GM12874 (cell line): Measurements from ENCODE around the gene UCKL1.

Source experiments
- TF ChIP-seq, protein P1 (sequence below): IDR thresholded peaks from 2 replicates; pipeline ENCODE4 v1.5.1; 2011; ENCODE audit warnings: low read depth, mild to moderate bottlenecking, control low read depth, low read length, moderate library complexity; ENCODE audit not compliant: insufficient read depth

The UCKL1 gene

DNA sequence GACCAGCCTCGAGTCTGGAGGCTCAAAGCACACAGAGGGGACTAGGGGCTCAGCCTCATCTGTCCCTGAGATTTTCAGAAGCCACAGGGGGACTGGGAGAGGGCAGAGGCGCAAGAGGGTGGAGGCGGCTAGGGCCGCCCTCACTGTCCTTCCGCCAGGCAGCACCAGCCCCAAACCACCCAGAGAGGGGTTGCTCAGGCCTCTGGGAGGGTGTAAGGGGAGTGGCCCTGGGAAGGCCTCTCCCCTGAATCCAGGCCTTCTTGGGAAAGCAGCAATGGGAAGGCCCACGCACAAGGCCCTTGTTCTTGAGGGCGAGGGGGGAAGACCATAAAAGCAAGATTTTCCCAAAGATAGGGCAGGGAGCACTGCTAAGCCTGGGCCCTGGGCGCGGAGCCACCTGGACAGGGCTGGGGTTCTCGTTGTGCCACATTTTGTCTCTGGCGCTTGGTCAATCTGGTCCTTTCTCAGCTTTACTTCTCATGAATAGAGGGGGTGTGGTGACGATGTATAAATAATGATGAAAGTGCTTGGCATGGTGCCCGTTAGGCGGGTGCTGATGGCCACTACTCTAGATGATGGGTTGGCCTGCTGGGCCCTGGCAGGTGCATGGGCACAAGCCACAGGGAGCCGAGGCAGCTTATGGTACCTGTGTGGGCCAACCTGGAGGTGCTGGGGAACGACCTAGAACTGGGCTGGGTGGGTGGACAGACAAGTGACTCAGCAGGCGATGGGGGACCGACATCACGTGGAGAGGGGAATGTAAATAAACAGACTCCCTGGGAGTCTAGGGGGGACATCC is 18.4 kb upstream of the UCKL1 start:
- TF ChIP-seq, protein P1, sequence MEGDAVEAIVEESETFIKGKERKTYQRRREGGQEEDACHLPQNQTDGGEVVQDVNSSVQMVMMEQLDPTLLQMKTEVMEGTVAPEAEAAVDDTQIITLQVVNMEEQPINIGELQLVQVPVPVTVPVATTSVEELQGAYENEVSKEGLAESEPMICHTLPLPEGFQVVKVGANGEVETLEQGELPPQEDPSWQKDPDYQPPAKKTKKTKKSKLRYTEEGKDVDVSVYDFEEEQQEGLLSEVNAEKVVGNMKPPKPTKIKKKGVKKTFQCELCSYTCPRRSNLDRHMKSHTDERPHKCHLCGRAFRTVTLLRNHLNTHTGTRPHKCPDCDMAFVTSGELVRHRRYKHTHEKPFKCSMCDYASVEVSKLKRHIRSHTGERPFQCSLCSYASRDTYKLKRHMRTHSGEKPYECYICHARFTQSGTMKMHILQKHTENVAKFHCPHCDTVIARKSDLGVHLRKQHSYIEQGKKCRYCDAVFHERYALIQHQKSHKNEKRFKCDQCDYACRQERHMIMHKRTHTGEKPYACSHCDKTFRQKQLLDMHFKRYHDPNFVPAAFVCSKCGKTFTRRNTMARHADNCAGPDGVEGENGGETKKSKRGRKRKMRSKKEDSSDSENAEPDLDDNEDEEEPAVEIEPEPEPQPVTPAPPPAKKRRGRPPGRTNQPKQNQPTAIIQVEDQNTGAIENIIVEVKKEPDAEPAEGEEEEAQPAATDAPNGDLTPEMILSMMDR = no peak

DNA sequence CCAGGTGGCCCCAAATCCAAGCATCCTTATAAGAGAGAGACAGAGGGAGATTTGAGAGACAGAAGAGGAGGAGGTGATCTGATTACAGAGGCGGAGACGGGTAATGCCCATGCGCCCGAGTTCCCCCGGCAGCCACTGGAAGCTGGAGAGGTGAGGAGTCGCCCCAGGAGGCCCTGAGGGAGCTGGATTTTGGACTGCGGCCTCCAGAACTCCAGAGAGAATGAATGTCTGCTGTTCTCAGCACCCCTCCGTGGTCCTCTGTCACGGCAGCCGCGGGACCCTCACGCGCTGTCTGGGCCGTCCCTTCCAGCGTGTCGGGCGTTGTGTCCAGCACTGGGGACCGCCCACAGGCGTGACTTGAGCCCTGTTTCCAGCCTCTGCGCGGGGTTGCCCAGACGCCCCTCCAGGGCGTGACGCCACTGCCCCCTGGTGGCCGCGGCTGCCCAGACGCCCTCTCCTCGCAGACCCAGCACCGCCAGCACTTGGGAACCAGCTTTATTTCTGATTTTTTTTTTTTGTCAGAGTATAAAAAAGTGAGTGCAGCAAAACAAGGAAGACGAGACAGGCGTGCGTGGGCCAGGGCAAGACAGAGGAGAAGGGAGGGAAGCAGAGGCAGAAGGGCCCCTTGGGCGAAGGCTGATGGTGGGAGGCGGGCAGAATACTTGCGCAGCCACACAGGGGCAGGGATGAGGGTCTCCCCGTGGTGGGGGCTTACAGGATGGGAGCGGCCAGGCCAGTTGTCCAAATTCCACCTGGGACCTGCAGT is 17.6 kb upstream of the UCKL1 start:
- TF ChIP-seq, protein P1 = peak; percentile 97

DNA sequence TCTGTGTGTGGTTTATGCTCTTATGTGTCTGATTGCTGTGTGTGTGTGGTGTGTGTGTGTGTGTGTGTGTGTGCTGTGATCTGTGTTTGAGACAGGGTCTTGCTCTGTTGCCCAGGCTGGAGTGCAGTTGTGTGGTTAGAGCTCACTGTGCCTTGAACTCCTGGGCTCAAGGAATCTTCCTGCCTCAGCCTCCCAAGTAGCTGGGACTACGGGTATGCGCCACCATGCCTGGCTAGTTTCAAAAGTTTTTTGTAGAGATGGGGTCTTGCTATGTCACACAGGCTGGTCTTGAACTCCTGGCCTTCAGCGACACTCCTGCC is 16.9 kb upstream of the UCKL1 start:
- TF ChIP-seq, protein P1 = no peak

DNA sequence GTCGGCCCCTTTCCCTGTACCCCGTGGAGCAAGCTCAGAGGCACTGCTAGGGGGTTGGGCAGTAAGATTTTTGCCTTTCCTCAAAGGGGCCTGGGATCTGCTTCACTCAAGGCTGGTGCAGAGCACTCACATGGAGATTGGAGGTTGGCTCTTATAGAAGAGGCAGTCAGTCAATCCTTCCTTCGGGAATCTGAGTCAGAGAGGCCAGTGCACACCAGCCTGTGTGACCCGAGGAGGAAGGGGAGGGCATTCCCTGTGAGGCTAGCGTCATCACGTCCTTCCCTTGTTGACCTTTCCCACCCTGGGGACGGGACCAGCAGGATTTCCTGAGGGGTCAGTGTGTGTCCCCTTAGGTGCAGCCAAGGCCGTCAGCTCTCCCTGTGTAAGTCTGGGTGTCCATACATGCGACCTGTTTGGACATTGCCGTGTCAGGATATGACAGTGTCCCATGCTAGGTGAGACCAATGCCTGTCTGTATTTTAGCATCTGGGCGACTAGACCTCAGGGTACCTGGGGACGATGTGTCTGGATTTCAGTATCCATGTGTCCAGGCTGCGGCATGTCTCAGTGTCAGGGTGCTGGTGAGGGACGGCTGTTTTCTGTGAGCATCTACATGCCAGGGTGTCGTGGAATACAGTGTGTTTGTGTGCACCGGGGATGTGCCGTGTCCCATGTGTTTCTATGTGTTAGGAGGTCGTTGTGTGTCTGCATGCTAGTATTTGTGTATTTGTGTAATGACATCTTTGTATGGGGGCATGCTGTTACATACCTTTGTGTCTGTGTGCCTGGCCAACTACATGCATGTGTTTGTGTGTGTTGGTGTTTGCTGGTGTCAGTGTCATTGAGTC is 16.3 kb upstream of the UCKL1 start:
- TF ChIP-seq, protein P1 = no peak

DNA sequence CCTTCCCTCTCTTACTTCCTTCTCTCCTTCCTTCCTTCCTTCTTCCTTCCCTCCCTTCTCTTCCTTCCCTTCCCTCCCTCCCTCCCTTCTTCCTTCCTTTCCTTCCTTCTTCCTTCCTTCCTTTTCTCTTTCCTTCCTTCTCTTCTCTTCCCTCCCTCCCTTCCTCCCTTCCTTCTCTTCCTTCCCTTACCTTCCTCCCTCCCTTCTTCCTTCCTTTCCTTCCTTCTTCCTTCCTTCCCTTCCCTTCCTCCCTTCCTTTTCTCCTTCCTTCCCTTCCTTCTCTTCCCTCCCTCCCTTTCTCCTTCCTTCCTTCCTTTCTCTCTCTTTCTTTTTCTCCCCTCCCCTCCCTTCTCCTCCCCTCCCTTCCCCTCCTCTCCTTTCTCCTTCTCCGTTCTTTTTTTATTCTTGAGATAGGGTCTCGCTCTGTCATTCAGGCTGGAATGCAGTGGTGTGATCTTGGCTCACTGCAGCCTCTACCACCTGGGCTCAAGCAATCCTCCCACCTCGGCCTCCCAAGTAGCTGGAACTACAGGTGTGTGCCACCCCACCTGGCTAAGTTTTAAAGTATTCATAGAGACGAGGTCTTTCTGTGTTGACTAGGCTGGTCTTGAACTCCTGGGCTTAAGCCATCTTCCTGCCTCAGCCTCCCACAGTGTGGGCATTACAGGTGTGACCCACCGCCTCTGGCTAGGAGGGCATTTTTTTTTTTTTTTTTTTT is 14.7 kb upstream of the UCKL1 start:
- TF ChIP-seq, protein P1 = no peak

DNA sequence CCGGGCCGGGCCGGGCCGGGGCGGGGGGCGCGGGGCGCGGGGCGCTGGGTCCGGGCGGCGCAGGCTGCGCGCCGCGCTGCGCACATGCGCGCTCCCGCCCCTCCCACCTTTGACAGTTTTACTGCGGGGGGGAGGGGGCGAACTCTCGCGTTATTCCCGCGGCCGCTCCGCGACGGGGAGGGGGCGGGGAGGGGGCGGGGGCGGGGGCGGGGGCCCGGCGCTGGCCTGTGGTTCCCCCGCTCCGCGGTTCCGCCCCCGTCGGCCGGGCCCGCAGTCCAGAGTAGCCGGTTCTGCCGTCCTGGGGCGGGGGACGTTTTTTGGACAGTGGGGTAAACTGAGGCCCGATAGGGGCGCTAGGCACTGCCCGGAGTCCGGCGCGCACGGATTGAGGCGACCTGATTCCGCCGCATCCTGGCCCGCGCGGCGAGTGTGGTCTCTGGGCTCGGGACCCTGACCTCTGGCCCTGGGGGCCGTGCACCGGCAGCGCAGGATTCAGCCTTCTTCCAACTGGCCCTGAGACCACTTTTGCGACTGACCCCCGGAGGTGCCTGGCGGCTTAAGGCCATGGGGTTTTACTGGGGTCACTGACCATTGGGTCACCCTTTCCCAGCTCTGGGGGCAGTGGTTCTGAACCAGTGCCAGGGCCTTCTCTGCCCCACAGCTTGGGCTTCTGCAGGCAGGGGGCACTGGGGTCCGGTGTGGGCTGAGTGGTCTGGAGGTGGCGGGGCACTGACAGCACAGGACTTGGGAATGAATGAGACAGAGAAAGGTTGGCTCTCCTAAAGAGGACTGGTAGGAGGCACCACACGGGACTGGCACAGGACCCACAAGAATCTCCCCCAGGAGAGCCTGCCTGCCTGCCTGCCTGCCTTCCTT is 13.9 kb upstream of the UCKL1 start, which contains the start of gene ZNF512B:
TSS of gene ZNF512B (minus strand) at position 93 of the 876 bp plus-strand sequence. CDS start 1,980 bp downstream, outside the sequence.
- TF ChIP-seq, protein P1 = no peak
